Astrocyte of the hippocampus (primary cell): ENCODE data around the gene ZNF487.
A peak's percentile ranks its signal among the peaks of the same experiment; 100 is the strongest.
"Not testable (repeated sequence)": the region's sequence is repeated elsewhere in the genome, so short reads cannot be mapped to it uniquely, and the experiment has no call there.

Experiments used
- DNase-seq: peaks from one replicate; pipeline ENCODE4 v3.0.0; 2011; ENCODE audit warnings: low read depth, low spot score

ZNF487 gene

DNA sequence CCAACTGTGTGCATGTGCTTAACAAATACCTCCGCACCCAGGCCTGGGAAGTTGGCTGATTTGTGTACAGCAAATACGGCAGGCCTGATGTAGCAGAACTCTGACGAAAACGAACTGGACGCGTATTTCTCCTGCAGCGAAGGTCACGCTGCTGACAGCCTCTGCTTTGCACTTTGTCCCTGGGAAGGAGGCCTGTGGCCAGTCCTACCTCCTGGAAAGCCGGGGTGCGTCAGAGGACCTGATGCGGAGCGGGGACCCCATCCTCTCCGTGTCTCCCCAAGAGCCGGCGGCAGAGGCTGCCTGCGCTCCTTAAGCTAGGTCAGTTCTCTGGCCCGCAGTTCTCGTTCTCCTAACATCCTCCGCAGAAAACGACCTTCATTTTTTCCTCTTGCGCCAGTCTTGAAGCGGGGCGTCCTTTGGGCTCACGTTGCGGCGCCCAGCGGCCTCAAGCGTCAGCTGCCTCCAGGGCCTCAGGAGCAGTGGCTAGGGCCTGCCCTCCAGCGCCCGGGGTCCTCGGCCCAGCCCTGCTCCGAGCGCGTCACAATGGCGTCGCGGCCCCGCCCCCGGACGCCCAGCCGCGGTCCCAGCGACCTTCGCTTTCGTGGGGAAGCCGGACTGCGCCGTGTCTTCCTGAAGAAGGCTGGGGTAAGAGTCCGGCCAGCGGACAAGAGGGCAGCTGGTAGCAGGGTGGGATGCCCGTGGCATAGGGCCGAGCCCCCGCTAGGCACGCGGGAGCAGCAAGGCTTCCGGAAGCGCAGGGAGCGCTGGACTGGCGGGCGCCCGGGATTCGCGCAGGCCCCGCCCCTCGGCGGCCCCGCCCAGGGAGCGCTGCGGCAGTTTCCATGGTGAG lies at the start of gene ZNF487:
Gene ZNF487 (plus strand): TSS at position 821 of the 850 bp plus-strand sequence. CDS start 38,703 bp downstream, outside the sequence.
- DNase-seq, result peak; percentile 95

DNA sequence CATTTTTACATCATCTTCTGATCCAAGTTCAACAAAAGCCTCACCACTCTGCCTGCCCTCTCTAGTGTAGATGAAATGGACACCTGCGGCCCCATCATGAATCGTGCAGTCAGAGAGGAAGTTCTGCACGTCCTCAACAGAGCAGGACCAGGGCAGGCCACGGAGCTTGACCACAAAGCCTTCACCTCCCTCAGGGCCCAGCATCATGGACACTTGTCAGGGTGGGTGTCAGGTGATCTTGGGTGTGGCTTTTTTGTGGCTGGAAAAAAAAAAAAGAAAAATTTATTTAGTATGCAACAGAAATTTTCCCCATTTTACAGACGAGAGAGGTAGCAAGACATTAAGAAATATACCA lies 49.3 kb upstream of the ZNF487 start:
- no peak for DNase-seq

GRCh38 chr10:43389867-43390266 lies 47.0 kb upstream of the ZNF487 start:
- DNase-seq, result no peak

- DNase-seq, result no peak
Measured at GRCh38 chr10:43390333-43390732, 46.6 kb upstream of the ZNF487 start.

- DNase-seq, result peak; percentile 67
Measured at GRCh38 chr10:43390759-43391158, 46.2 kb upstream of the ZNF487 start.

- no peak for DNase-seq
Measured at GRCh38 chr10:43391496-43391895, 45.4 kb upstream of the ZNF487 start.

DNA sequence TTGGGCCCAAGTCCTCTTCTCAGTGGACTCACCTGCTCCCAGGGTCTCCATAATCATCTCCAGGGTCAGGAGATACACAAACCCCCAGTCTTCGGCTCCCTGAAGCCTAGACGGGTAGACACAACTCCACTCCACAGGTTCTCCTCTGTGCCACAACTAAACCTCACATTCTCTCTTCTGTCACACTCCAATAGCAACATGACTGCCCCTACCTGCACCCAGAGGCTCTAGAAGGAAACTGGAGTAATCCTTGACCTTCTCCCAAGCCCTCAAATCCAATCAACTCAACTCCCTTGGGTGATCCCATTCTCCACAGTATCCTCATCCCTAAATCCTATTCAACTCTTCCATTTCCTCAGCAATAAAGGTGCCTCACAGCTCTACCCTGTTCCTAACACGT lies 44.2 kb upstream of the ZNF487 start:
- no peak for DNase-seq

- DNase-seq, result not testable (repeated sequence)
Measured at GRCh38 chr10:43393186-43393585, 43.7 kb upstream of the ZNF487 start.

- no peak for DNase-seq
Measured at GRCh38 chr10:43393606-43394360, 43.1 kb upstream of the ZNF487 start.

DNA sequence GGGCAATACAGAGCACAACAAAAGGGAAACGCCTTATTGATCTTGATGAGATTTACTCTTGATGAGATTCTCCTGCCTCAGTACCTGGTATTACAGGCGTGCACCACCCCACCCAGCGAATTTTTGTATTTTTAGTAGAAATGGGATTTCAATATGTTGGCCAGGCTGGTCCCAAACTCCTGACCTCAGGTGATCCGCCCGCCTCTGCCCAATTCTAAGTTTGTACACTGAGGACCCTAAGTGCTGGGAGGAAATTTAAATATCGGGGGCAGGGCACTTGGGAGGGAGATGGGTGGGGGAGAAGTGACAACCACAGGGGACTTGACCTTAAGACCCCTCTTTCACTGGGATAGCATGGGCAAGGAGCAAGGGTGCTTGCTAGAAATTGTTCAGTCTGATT lies 42.0 kb upstream of the ZNF487 start:
- DNase-seq, result no peak

DNA sequence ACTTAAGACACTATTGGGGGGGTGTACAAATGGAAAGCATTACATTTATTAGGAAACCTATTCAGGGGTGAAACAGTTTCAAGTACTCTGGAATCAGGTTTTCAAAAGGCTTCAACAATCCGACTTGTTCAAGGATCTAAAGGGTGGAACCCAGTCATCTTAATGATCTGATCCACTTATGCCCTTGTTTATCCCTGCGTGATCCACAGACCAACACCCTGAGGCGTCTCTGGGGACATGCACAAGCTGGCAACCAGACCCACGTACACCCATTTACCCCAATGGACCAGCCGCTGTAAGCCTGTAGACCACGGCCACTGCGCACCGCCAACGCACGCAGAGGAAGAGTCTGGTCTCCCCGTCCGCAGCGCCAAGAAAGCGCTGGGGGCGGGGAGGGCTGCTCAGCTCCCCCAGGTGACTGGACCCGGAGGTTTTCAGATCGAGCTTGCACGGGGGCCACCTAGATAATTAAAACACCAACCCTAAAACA lies 41.3 kb upstream of the ZNF487 start:
- DNase-seq, result peak; percentile 52

DNA sequence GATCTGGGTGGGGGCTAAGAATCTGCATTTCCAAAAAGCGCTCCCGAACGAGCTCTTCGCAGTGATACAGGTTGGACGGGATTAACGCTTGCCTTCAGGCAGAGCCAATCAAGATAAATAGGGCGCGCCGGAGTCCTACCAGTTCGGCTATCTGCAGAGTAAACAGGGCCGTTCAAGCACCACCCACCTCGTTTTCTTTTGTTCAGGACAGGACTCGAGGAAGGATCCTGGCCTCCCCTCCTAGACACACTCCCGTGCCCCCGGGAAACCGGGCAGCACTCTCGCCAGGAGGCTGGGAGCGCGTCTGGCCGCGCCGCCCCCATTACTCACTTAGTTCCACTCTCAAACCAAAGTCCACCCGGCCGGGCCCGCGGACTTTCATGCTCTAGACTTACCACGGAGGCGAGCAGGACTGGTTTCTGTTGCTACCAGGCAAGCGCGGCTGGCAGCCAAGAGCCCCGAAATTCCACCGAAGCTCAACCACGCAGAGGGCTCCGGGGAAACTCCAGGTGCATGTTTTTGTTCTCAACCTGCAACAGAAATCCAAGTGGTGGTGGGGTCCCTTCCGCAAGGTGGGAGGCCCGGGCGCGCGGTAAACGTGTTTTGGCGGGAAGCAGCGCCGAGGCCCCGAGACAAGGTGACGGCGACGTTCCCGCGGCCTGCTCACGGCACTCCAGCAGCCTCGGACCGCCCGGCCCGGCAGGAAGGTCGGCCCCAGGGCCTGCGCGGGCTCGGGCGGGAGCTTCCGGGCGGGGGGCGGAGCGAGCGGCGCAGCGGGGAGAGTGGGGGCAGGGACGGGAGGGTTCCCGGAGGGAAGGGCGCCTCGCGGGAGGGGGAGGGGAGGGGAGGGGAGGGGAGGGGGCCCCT lies 40.6 kb upstream of the ZNF487 start:
- peak; percentile 86 for DNase-seq

GRCh38 chr10:43396928-43397624 lies 39.8 kb upstream of the ZNF487 start:
- peak; percentile 86 for DNase-seq

DNA sequence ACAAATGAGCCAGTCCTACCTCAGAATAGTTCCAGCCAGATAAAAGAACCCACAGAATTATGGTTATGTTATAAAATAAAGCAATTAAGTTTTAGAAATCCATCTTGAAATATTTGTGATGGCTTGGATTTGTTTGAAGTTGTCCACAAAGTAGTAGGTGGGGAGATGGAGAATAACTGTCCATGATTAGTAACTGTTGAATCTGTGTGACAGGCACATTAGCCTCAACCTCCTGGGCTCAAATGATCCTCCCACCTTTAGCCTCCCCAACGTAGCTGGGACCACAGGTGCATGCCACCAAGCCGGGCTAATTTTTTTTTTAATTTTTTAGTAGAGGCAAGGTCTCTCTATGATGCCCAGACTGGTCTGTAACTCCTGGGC lies 38.0 kb upstream of the ZNF487 start:
- no peak for DNase-seq

- DNase-seq, result peak; percentile 13
Measured at GRCh38 chr10:43399320-43400310, 37.3 kb upstream of the ZNF487 start.

DNA sequence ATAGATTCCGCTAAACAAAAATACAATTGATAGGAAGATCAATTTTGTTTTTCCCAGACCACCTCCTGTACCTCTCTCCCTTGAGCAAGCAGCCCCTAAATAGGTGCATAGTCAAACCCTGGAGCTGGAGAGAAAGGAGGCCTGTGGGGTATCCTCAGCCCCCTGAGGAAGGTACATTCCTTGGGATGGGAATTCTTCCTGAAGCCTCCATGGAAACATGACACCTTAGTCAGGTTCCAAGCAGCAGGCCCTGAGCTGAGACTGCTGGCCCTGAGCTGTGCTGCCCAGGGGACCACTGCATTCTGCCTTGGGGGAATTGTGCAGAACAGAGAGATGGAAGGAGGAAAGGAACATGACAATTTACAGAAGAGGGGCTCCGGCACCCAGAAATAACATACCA lies 35.3 kb upstream of the ZNF487 start:
- peak; percentile 31 for DNase-seq

DNA sequence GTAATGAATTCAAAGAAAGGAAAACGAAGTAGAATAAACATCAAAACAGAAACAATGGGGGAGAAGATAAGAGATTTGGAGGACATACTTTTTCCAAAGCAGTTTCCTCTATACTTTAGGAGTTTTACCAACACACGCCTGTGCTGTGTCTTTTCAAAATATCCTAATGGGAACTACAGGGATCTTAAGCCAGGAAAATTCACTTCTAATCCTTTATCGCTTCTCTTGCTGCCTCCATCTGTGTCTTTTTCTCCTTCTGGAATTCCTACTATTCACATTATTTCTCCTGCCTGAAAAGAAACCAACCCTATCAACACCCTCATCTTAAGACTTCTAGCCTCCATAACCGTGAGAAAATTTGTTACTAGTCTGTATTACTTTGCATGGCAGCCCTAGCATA lies 34.7 kb upstream of the ZNF487 start:
- no peak for DNase-seq

GRCh38 chr10:43402880-43403452 lies 33.9 kb upstream of the ZNF487 start:
- DNase-seq, result no peak

- no peak for DNase-seq
Measured at GRCh38 chr10:43403911-43404703, 32.8 kb upstream of the ZNF487 start.
